Spleen (tissue), 11 donors: Measurements from ENCODE around the gene NOD2. TPM values are rescaled to one million over a fixed set of nuclear protein-coding genes. Genes with fewer than 3 reads are reported as not detected.

Experiments
- DNase-seq: peaks from one replicate; pipeline ENCODE4 v3.0.0-alpha.2; 2020
- H3K27ac ChIP-seq, 8 donors: fragments of 200-600 bp; sonication (generic) in 7 of 8; 1 replicate in 4 of 8; 2 replicates in 4 of 8; pipeline versions ENCODE4 v1.5.0 to v1.8.0; 2016 to 2021; ENCODE audit warnings: inconsistent platforms in 4 of 8, mild to moderate bottlenecking in 4 of 8, moderate library complexity in 1 of 8
- H3K27me3 ChIP-seq, 7 donors: fragments of 200-600 bp; sonication (generic) in 6 of 7; replicated peaks in 1 of 7; 1 replicate in 4 of 7; 2 replicates in 3 of 7; pipeline versions ENCODE4 v1.5.0 to v1.8.0; 2016 to 2021; ENCODE audit warnings: inconsistent platforms in 3 of 7, mild to moderate bottlenecking in 1 of 7
- H3K36me3 ChIP-seq, 6 donors: fragments of 200-600 bp; sonication (generic) in 5 of 6; 1 replicate in 4 of 6; 2 replicates in 2 of 6; pipeline versions ENCODE4 v1.5.0 to v1.8.0; 2016 to 2021; ENCODE audit warnings: inconsistent platforms in 2 of 6
- H3K4me1 ChIP-seq, 6 donors: fragments of 200-600 bp; sonication (generic) in 5 of 6; 1 replicate in 3 of 6; 2 replicates in 3 of 6; pipeline versions ENCODE4 v1.5.0 to v1.8.0; 2016 to 2021; ENCODE audit warnings: inconsistent platforms in 3 of 6
- H3K4me3 ChIP-seq, 8 donors: fragments of 200-600 bp; sonication (generic) in 7 of 8; 1 replicate in 4 of 8; 2 replicates in 4 of 8; pipeline versions ENCODE4 v1.5.0 to v1.8.0; 2016 to 2021; ENCODE audit warnings: inconsistent platforms in 4 of 8, mild to moderate bottlenecking in 4 of 8, moderate library complexity in 2 of 8
- H3K9me3 ChIP-seq, 8 donors: fragments of 200-600 bp; sonication (generic) in 7 of 8; 1 replicate in 4 of 8; 2 replicates in 4 of 8; pipeline versions ENCODE4 v1.5.0 to v1.8.0; 2016 to 2021; ENCODE audit warnings: inconsistent platforms in 4 of 8
- POLR2A ChIP-seq, 3 donors: fragments of 450-650 bp; IDR thresholded peaks; one replicate each; pipeline ENCODE4 v1.5.1; 2017; ENCODE audit warnings: antibody characterized with exemption in 3 of 3, mild to moderate bottlenecking in 1 of 3
- POLR2AphosphoS5 ChIP-seq, 3 donors: sonication (generic); formaldehyde crosslinking; IDR thresholded peaks; one replicate each; pipeline ENCODE4 v1.5.1; 2017; ENCODE audit warnings: antibody characterized with exemption in 3 of 3
- WGBS, 5 donors: extraction: QIAGEN DNeasy Blood & Tissue Kit in 3 of 5; methylation state at CpG; one replicate each; pipeline versions ENCODE4 v1.1.5 to v1.1.7; 2013 to 2018; 5-methylcytosine and 5-hydroxymethylcytosine counted together
- intact Hi-C: fragments of 100-400 bp; cut with DNase I; formaldehyde crosslinking; loops from one replicate; pipeline ENCODE4 v1.15.0; 2023; ENCODE audit warnings: low total_unique reads
- polyA plus RNA-seq, 3 donors: library from polyadenylated mRNA; stranded (reverse); fragments of 200-250 nt; gene quantifications; one replicate each; pipeline ENCODE4 v1.2.1, GENCODE V29; 2013
- total RNA-seq, 7 donors: library from RNA; depleted of rRNA in 3 of 7; stranded (reverse); fragments of >200 nt in 3 of 7; fragmentation: NEBNext Ultra II Directional in 4 of 7; extraction: Animal tissue kit (Norgen Biotek cat#: 25700) in 4 of 7; gene quantifications; one replicate each; pipeline versions ENCODE4 v1.1.0 to v1.2.1, GENCODE V29; 2016 to 2021
- TF ChIP-seq, protein P1 (sequence below), 11 experiments: fragments of 200-600 bp in 7 of 11; fragments of 450-650 bp in 4 of 11; sonication (generic) in 4 of 11; IDR thresholded peaks in 8 of 11; conservative IDR thresholded peaks in 3 of 11; 1 replicate in 7 of 11; 2 replicates in 4 of 11; pipeline versions ENCODE4 v1.4.0 to v1.8.0; 2016 to 2021; ENCODE audit warnings: antibody characterized with exemption in 11 of 11, inconsistent platforms in 4 of 11, mild to moderate bottlenecking in 1 of 11
- donor health status: healthy with polysubstance abuse.
- donor health status: DM: no; HTN: no; CAD: no; lungs with moderate emphysema.
- donor health status: DM: no; HTN: no; CAD: no.
- donor health status: Bipolar disorder and iron deficiency.
- donor health status: healthy.
- donor health status: DM: no; HTN: no; CAD: no.
- donor health status: DM: yes; HTN: yes; CAD: no.

The NOD2 gene
- total and polyA plus RNA-seq, 10 donors: 0.41 to 23.2 (median 9.5) TPM

- intact Hi-C loops: no loop called here
- TF ChIP-seq POLR2AphosphoS5 (IDR thresholded peaks at IDR 0.05) (no peak), POLR2A (IDR thresholded peaks at IDR 0.05) (no peak)
- TF ChIP-seq, protein P1, sequence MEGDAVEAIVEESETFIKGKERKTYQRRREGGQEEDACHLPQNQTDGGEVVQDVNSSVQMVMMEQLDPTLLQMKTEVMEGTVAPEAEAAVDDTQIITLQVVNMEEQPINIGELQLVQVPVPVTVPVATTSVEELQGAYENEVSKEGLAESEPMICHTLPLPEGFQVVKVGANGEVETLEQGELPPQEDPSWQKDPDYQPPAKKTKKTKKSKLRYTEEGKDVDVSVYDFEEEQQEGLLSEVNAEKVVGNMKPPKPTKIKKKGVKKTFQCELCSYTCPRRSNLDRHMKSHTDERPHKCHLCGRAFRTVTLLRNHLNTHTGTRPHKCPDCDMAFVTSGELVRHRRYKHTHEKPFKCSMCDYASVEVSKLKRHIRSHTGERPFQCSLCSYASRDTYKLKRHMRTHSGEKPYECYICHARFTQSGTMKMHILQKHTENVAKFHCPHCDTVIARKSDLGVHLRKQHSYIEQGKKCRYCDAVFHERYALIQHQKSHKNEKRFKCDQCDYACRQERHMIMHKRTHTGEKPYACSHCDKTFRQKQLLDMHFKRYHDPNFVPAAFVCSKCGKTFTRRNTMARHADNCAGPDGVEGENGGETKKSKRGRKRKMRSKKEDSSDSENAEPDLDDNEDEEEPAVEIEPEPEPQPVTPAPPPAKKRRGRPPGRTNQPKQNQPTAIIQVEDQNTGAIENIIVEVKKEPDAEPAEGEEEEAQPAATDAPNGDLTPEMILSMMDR (IDR thresholded peaks at IDR 0.05 in 8 of 11, conservative IDR thresholded peaks at IDR 0.05 in 3 of 11): no peak
- 91 to 97% (median 94%) methylated on average over 2 of the region's 2 CpGs for WGBS, 5 donors
- H3K9me3 ChIP-seq: peaks cover 0 to 15% (median 10%) of the 10 kb centered on the region in 8 donors
- no peak for DNase-seq
- peaks cover 0 to 53% (median 0%) of the 10 kb centered on the region in 6 donors for H3K36me3 ChIP-seq
- H3K4me3 ChIP-seq: no peak overlapping the region
- peaks cover 0 to 47% (median 7%) of the 10 kb centered on the region in 6 donors for H3K4me1 ChIP-seq
- H3K27ac ChIP-seq: peak overlapping the region in 2 of 8 donors; percentile 68 to 78
- H3K27me3 ChIP-seq: no peaks in the 10 kb centered on the region
Observed at GRCh38 chr16:50722960-50723359, 29.6 kb downstream of the NOD2 start.

DNA sequence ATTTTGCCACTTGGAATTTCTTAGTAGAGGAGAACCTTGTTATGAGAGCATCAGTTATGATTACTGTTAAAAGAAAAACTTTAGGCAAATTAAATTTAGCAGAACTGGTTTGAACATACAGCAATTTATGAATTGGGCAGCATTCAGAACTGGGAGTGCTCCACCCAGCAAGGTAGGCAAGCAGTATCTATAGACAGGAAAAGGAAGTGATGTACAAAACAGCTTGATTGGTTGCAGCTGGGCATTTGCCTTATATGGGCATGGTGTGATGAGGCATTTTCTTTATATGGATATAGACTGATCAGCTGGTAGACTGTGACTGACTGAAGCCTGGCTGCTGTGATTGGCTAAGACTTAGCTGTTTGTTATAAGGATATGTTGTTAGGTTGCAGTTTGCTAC, 30.9 kb downstream of the NOD2 start:
- intact Hi-C loops: no loop called here
- Histone ChIP-seq H3K4me3 (no peak overlapping the region), H3K27me3 (no peaks in the 10 kb centered on the region), H3K36me3 (peaks cover 0 to 56% (median 0%) of the 10 kb centered on the region in 6 donors), H3K9me3 (peaks cover 0 to 15% (median 10%) of the 10 kb centered on the region in 8 donors), H3K4me1 (peaks cover 0 to 33% (median 7%) of the 10 kb centered on the region in 6 donors), H3K27ac (peak overlapping the region in 2 of 8 donors; percentile 13 to 30)
- no peak for DNase-seq
- TF ChIP-seq POLR2A (IDR thresholded peaks at IDR 0.05): no peak
- no peak for TF ChIP-seq POLR2AphosphoS5 (IDR thresholded peaks at IDR 0.05)
- TF ChIP-seq, protein P1 (IDR thresholded peaks at IDR 0.05 in 8 of 11, conservative IDR thresholded peaks at IDR 0.05 in 3 of 11): no peak

DNA sequence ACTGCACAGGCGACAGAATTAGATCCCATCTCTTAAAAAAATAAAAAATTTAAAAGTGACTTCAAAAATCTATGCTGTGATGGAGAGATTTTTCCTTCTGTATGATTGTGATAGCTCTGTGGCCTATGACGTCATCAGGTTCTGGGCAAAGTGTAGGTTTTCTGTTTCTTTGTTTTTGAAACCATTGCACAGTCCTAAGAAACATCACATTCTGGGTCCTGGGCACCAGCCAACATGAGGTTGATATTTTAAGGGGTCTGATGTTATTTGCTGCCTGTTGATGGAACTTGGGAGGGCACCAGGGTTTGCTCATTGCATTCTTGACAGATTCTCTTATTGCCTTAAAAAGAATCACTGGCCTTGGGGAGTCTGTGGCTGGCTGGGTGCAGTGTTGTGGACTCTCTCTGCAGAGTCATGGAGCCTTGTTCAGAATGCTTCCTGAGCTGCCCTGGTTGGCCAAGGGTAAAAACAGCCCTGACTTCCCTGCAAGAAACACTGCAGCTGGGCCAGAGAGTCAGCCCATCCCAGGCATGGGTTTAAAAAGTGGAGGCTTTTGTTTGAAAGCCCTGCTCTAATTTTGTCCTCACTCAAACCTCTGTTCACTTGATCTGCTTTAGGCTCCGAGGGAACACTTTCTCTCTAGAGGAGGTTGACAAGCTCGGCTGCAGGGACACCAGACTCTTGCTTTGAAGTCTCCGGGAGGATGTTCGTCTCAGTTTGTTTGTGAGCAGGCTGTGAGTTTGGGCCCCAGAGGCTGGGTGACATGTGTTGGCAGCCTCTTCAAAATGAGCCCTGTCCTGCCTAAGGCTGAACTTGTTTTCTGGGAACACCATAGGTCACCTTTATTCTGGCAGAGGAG, 38.0 kb downstream of the NOD2 start:
- 83 to 89% (median 86%) methylated on average over 6 of the region's 6 CpGs for WGBS, 5 donors
- intact Hi-C loops: no loop called here
- H3K27ac ChIP-seq: no peak overlapping the region
- peaks cover 0 to 6% (median 0%) of the 10 kb centered on the region in 6 donors for H3K4me1 ChIP-seq
- no peak overlapping the region for H3K4me3 ChIP-seq
- TF ChIP-seq POLR2A (IDR thresholded peaks at IDR 0.05): no peak
- TF ChIP-seq POLR2AphosphoS5 (IDR thresholded peaks at IDR 0.05): no peak
- TF ChIP-seq, protein P1 (IDR thresholded peaks at IDR 0.05 in 8 of 11, conservative IDR thresholded peaks at IDR 0.05 in 3 of 11): no peak
- H3K36me3 ChIP-seq: peaks cover 0 to 60% (median 3%) of the 10 kb centered on the region in 6 donors
- H3K9me3 ChIP-seq: no peaks in the 10 kb centered on the region
- no peak for DNase-seq
- H3K27me3 ChIP-seq: no peaks in the 10 kb centered on the region
